Measurements from ENCODE around the gene TSPAN14. TPM values are rescaled to one million over a fixed set of nuclear protein-coding genes. Genes with fewer than 3 reads are reported as not detected.

Gene TSPAN14
- total RNA-seq, 4 donors from 2014 or later, result 37.1 to 110 (median 66.1) TPM

DNA sequence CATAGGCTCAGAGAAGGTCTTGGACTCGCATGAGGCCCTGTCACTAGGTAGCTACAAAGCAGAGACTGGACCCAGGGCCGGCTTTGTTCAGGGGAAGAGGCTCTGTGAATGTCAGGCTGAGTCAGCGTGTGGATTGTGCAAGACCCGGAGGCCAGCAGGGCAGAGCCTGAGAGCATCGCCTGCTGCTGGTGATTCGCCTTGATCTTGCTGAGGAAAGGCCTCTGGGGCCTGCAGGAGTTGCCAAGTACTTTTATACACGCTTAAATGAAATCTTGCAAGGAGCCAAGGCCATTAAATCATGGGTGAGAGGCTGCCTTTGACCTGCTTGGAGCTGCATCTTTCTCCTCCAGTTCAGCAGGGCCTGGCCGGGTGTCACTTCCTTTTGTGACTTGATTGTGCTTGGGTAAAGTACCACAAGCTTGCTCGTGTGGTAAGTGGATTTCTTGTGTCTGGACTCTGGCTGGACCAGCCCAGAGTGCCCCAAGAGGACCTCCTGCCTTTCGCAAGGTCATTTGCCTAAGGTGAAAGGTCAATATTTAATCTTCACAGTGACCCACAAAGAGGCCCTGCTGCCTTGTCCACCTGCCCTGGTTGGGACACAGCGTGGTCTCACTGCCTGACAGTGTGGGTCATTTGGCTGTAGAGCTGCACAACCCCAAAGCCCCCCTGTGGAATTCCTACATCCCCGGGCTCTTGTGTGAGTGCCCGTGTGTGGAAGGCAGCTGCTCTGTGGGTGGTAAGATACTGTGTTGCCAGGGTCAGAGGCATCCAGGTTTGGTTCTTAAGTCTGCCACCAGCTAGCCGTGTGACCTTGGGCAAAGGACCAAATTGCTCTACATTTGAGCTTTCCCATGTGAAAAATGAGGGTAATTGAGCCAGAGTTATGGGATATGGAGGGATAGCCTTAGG, 45.0 kb downstream of the TSPAN14 start:
- Histone ChIP-seq H3K36me3 (no peaks in the 10 kb centered on the region), H3K4me3 (no peak overlapping the region), H3K4me1 (peaks cover 16 to 17% of the 10 kb centered on the region in 2 donors), H3K27ac (peak overlapping the region; percentile 73 to 83), H3K27me3 (no peaks in the 10 kb centered on the region), H3K9me3 (no peaks in the 10 kb centered on the region)
- TF ChIP-seq, protein P1, sequence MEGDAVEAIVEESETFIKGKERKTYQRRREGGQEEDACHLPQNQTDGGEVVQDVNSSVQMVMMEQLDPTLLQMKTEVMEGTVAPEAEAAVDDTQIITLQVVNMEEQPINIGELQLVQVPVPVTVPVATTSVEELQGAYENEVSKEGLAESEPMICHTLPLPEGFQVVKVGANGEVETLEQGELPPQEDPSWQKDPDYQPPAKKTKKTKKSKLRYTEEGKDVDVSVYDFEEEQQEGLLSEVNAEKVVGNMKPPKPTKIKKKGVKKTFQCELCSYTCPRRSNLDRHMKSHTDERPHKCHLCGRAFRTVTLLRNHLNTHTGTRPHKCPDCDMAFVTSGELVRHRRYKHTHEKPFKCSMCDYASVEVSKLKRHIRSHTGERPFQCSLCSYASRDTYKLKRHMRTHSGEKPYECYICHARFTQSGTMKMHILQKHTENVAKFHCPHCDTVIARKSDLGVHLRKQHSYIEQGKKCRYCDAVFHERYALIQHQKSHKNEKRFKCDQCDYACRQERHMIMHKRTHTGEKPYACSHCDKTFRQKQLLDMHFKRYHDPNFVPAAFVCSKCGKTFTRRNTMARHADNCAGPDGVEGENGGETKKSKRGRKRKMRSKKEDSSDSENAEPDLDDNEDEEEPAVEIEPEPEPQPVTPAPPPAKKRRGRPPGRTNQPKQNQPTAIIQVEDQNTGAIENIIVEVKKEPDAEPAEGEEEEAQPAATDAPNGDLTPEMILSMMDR (IDR thresholded peaks at IDR 0.05), result no peak
- no peak for TF ChIP-seq POLR2A (IDR thresholded peaks at IDR 0.05)
- intact Hi-C loops (cut with DNase I; ENCODE audit: low total_unique reads), result no loop called here
- DNase-seq, result peak; percentile 95 to 98

DNA sequence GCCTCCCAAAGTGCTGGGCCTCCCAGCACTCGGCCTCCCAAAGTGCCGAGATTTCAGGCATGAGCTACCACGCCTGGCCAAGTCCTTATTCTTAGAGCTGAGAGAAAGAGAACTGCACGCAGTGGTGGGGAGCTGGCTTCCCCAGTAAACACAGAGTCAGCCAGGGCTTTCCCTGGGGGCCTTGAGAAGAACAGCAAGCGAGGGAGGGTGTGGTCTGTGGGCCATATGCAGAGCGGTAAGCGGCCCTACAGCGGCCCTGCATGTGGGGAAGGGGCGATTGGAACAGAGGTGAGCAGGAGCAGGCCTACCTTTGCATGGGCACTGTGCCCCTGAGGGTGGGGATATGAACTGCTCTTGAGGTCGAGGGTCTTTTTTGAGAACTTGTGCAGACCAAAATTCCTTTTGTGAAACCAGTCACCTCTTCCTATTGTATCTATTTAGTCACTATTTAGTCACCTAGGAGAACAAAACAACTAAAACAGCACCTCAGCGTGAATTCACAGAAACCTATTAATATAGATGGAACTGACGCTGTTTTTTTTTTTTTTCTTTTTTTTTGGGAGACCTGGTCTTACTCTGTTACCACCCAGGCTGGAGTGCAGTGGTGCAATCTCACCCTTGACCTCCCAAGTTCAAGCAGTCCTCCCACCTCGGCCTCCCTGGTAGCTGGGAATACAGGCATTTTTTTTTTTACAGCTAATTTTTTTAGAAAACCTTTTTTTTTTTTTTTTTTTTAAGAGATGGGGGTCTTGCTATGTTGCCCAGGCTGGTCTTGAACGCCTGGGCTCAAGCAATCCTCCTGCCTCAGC, 46.7 kb downstream of the TSPAN14 start:
- no peaks in the 10 kb centered on the region for H3K27me3 ChIP-seq
- H3K9me3 ChIP-seq, result no peaks in the 10 kb centered on the region
- intact Hi-C loops (cut with DNase I; ENCODE audit: low total_unique reads), result loop anchor here (5.0 kb wide), 1 partner anchor 43 kb away; no protein-coding TSS in a partner anchor
- H3K4me3 ChIP-seq, result no peak overlapping the region
- peak overlapping the region; percentile 76 to 83 for H3K27ac ChIP-seq
- TF ChIP-seq, protein P1 (IDR thresholded peaks at IDR 0.05), result no peak
- no peak for TF ChIP-seq POLR2A (IDR thresholded peaks at IDR 0.05)
- peaks cover 16 to 22% of the 10 kb centered on the region in 2 donors for H3K4me1 ChIP-seq
- DNase-seq, result no peak
- no peaks in the 10 kb centered on the region for H3K36me3 ChIP-seq

DNA sequence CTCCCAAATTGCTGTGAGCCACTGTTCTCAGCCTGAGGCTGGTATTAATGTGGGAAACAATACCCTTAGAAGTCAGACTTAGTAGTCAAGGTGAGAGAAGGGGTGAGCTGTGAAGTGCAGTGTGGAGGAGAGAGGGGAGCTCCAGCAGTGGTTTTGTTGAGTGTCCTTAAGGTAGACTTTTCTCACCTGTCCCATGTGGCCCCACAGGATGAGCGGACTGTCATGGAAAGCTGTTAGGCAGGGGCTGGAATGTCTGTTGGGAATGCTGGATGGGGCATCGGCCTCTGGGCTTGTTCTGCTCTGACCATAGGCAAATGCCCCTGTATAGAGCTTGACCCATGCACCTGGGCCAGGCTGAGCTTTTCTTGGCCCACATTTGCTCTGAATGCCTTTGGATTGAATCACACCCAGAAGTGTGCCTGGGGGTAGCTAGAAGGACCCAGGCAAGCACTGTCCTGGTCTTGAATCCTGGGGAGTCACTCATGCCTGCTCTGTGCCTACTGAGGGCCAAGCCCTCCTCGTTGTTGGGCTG, 47.3 kb downstream of the TSPAN14 start:
- no peak for DNase-seq
- Histone ChIP-seq H3K9me3 (no peaks in the 10 kb centered on the region), H3K4me1 (peaks cover 16 to 22% of the 10 kb centered on the region in 2 donors), H3K27me3 (no peaks in the 10 kb centered on the region), H3K4me3 (no peak overlapping the region), H3K27ac (peak overlapping the region; percentile 76 to 83), H3K36me3 (no peaks in the 10 kb centered on the region)
- intact Hi-C loops (cut with DNase I; ENCODE audit: low total_unique reads), result loop anchor here (5.0 kb wide), 1 partner anchor 44 kb away; no protein-coding TSS in a partner anchor
- TF ChIP-seq, protein P1 (IDR thresholded peaks at IDR 0.05), result no peak
- TF ChIP-seq POLR2A (IDR thresholded peaks at IDR 0.05), result no peak

DNA sequence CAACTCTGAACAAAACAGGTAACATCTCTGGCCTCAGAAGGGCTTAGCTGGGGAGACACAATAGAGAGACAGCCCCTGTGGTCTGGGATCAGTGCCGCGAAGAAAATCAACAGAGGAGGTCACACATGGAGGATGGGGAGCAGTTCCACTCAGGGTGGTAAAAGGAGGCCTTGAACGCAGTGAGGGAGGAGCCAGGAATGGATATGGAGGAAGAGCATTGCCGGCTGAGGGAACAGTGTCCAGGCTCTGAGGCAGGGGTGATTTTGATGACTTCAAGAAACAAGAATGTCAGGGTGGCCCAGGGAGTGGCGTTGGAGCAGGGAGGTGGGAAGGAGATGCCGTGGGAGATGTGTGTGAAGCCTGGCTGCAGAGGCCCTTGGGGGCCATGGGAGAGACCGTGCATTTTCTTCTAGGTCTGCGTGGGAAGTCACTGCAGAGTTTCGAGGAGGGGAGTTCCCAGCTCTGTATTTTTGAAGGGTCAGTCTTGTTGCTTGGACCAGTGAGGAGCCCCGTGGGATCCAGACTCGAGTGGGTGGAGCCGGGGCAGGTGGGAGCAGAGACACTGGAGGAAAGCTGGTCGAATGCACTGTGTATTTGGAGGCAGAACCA, 47.9 kb downstream of the TSPAN14 start:
- no peaks in the 10 kb centered on the region for H3K9me3 ChIP-seq
- H3K27me3 ChIP-seq, result no peaks in the 10 kb centered on the region
- TF ChIP-seq POLR2A (IDR thresholded peaks at IDR 0.05), result no peak
- TF ChIP-seq, protein P1 (IDR thresholded peaks at IDR 0.05), result no peak
- no peak overlapping the region for H3K4me3 ChIP-seq
- DNase-seq, result no peak
- peak overlapping the region; percentile 76 to 83 for H3K27ac ChIP-seq
- H3K4me1 ChIP-seq, result peaks cover 16 to 22% of the 10 kb centered on the region in 2 donors
- intact Hi-C loops (cut with DNase I; ENCODE audit: low total_unique reads), result loop anchor here (5.0 kb wide), 1 partner anchor 45 kb away; no protein-coding TSS in a partner anchor
- no peaks in the 10 kb centered on the region for H3K36me3 ChIP-seq
